Sciatic nerve (tissue), 2 donors: Measurements from ENCODE around the gene APH1A. TPM values are rescaled to one million over a fixed set of nuclear protein-coding genes. Genes with fewer than 3 reads are reported as not detected.
A peak's percentile ranks its signal among the peaks of the same experiment; 100 is the strongest.
"Not testable (repeated sequence)": the region's sequence is repeated elsewhere in the genome, so short reads cannot be mapped to it uniquely, and the experiment has no call there.

Source experiments
- ATAC-seq: fragments of 200-7000 bp; cut with Tn5 transposase; one replicate; pipeline ENCODE4 v1.9.1; 2020; ENCODE audit warnings: mild to moderate bottlenecking, moderate library complexity
- DNase-seq: peaks from one replicate; pipeline ENCODE4 v3.0.0-alpha.2; 2020; ENCODE audit warnings: low spot score
- intact Hi-C: fragments of 100-400 bp; cut with DNase I; formaldehyde crosslinking; loops from one replicate; pipeline ENCODE4 v1.14.2; 2022
- total RNA-seq: library from RNA; stranded (reverse); fragmentation: NEBNext Ultra II Directional; extraction: Animal tissue kit (Norgen Biotek cat#: 25700); gene quantifications from one replicate; pipeline ENCODE4 v1.2.1, GENCODE V29; 2021
- donor health status: DM: no; HTN: no; CAD: no.
- donor health status: DM: no; HTN: no; CAD: no.

APH1A gene
- total RNA-seq, 1 donor from 2014 or later, result 87.4 TPM

DNA sequence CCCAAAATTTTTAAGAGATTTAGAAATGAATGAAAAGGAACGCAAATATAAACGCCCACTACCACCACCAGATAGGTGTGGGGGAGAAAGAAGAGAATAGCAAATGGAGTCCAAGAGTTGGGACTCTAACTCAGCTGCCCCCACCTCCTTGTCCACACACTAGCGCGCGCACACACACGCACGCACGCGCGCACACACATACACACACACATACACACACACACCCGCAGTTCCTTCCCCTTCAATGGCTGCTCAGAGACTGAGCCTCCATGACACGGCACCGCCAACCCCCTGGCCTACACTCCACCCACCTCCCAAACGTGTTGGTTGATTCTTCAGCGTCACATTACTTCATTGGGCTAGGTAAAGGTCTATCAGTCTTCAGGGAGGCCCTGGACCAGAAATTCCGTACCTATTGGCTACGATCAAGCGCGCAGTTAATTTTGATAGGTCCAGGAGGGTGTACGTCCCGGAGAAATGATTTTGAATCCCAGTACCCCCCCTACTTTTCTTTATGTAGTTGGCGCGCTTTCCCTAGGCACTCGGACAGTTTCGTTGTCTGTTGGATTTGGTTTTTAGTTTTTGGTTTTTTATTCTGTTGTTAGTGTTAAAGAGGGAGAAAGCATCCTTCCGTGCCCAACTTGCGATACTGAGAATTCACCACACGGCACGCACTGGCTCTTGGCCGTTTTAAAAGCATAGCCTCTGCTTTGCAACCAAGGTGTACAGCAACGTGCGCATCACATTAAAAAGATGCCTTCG is 32.8 kb downstream of the APH1A start, which contains the start of gene ANP32E:
Gene ANP32E, minus strand, starts transcription at position 261 of the 762 bp plus-strand sequence. CDS start 326 bp downstream, outside the sequence.
- peak; percentile 98 for ATAC-seq
- intact Hi-C loops, result no loop called here
- peak; percentile 95 for DNase-seq

DNA sequence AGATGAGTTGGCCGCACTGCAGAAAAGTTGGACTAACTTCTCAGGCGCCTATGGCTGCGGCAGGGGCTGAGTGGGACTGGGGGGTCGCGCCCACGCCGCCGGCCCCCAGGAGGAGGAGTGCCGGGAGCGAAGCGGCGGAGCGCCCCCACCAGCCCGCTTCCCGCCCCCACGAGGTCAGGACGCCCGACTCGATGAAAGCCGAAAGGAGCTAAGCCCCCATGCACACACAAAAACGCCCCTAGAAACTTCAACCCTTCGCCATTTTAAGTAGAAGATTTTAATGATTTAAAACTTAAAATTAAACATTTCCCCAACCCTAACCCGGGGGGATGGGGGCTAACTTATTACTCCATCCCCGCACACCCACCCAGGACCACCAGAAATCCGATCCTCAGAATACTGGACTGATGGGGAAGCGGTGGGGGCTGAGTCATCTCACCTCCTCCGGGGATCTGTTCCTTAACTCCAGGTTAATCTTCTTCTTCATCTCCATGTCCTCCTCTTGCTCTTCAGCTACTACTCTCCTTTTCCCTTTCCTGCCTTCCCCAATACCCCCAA is 33.4 kb downstream of the APH1A start:
- ATAC-seq (peak; percentile 1), DNase-seq (peak; percentile 70)
- intact Hi-C loops, result no loop called here

DNA sequence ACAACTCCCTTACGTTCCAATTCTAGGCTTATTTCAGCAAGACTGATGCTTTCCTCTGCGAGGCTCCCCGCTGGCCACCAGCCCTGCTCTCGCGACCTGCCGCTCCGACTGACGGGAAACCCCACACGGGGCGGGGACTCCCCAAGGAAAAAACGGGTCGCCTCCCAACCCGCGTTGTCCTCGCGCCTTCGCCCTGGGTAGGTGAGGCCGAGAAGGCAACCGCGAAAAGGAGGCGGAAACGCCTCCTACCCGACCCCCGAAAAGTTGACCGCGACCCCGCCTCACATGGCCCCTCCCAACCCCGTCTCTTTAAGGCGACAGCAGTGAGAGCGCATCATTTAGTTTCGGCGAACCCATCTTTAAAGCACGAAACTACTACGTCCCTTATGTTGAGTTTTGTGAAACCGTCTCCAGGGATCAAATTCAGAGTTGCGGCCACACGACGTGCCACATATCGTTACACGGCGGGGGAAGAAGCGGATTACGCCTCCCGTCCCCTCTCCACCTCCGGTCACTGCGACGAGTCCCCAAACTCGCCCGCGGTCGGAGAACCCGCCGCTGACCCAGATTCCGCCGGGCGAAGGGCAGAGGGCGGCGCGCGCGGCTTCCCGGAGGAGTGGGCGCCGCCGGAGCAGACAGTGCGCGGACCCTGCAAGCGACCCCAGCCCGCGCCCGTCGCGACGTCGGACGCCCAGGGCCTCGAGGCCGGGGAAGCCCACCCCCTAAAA is 34.1 kb downstream of the APH1A start:
- ATAC-seq (peak; percentile 74), DNase-seq (peak; percentile 90)
- intact Hi-C loops, result no loop called here

DNA sequence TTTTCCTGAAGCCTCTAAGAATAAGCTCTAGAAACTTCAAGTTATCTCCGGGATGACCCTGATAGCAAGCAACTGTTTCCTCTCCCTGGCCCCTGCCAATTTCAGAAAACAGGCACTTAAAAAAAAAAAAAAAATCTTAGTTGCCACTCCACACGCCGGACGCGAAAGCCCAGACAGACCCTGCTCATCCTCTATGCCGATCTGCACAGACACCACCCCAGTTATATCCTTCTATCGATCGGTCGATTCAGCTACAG is 34.6 kb downstream of the APH1A start:
- intact Hi-C loops, result no loop called here
- peak; percentile 29 for ATAC-seq
- no peak for DNase-seq

DNA sequence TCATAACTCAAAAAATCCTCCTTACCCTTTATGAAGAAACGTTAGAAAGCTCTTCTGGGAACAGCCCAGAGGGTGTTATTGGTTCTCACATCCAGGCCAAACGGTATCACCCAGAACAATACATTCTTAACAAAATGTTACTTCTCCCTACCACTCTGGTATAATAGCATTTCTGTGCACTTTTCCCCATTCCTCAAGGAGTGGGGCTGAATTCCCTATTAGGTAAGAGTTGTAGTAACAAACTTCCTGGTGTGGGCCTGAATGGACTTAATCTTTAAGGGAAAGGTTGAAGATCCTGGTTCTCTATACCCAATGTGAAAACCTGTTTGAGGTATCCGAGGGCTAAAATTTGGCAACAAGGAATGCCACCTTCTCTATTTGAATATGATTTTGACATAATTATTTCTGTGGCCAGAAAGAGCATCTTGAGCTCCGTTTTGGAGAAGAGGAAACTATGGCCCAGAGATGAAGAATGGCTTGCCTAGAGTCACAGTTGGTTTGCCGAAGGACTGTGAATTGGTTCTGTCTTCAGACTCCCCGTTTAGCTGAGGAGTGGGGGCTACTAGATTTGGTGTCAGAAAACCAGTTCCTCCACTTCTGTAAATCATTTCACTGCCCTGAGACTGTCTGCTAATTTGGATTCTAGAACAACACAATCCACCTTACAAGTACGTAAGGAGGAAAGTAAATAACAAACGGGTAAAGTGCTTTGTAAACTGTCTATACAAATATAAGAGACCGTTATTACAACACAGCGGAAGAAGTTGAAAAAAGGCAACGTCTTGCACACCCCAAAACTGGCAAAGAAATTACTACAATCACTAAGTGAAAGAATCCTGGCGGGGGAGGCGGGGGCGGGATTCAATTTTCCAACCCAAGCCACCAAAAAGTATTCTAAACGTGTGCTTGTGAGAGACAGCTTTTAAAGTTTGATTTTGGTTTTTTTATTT is 35.2 kb downstream of the APH1A start:
- no peak for DNase-seq
- intact Hi-C loops, result no loop called here
- no peak for ATAC-seq

DNA sequence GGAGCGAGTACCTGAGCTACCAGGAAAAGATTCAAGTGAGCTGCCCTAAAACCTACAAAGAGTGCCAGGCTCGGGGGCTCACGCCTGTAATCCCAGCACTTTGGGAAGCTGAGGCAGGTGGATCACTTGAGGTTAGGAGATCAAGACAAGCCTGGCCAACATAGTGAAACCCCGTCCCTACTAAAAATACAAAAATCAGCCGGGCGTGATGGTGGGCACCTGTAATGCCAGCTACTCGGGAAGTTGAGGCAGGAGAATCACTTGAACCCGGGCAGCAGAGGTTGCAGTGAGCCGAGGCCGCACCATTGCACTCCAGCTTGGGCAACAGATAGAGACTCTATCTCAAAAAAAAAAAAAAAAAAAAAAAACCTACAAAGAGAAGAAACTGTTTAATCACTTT is 35.9 kb downstream of the APH1A start:
- DNase-seq, ATAC-seq, intact Hi-C loops: not testable (repeated sequence)

DNA sequence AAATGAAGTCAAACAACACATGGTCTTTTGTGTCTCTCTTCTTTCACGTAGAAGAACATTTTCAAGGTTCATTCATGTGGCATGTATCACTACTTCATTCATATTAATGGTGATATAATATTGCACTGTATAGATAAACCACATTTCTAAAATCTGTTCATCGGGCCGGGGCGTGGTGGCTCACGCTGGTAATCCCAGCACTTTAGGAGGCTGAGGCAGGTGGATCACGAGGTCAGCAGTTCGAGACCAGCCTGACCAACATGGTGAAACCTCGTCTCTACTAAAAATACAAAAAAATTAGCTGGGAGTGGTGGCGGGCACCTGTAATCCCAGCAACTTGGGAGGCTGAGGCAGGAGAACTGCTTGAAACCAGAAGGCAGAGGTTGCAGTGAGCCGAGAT is 40.6 kb downstream of the APH1A start:
- not testable (repeated sequence) for DNase-seq, ATAC-seq

DNA sequence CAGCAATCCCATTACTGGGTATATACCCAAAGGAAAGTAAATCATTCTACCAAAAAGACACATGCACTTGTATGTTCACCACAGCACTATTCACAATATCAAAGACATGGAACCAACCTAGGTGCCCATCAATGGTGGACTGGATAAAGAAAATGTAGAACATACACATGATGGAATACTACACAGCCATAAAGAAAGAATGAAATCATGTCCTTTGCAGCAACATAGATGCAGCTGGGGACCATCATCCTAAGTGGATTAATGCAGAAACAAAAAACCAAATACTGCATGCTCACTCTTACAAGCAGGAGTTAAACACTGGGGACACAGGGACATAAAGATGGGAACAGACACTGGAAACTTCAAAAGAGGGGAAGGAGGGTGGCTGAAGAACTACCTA is 41.6 kb downstream of the APH1A start:
- ATAC-seq (no peak), DNase-seq (no peak)
- intact Hi-C loops, result no loop called here

More for the DNA sequence above, 40.6 kb downstream of the APH1A start:
- intact Hi-C loops, result not testable (repeated sequence)

DNA sequence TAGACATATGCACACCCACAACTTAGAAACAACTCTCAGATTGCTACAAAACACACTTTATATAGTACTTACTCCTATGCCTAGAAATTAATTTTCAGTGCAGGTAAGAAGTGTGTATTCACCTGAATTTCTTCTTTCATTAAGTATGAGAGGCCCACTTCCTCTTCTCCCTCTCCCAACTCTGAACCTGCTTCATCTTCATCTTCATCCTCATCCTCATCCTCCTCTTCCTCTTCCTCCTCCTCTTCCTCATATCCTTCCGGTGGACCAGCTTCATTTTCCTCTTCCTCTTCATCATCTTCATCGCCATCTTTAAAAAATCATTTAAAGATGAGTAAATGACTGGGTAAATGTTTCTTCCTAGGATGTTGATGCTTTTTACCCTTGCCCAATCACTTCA is 42.3 kb downstream of the APH1A start:
- intact Hi-C loops, result no loop called here
- DNase-seq, result no peak
- ATAC-seq, result no peak

DNA sequence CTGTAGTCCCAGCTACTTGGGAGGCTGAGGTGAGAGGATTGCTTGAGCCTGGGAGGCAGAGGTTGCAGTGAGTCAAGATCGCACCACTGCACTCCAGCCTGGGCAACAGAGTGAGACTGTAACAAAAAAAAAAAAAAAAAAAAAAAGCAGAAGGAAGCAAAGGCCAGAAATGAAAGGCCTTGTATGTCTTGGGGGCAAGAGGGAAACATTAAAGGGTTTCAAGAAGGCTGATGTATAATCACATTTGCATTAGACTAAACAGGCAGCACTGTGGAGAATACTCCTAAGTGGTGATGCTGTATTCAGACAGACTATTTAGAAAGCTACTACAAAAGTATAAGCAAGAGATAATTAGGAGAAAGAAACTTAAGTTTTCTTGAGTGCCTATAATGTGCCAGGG is 43.3 kb downstream of the APH1A start:
- no peak for DNase-seq
- intact Hi-C loops, result no loop called here
- ATAC-seq, result no peak

DNA sequence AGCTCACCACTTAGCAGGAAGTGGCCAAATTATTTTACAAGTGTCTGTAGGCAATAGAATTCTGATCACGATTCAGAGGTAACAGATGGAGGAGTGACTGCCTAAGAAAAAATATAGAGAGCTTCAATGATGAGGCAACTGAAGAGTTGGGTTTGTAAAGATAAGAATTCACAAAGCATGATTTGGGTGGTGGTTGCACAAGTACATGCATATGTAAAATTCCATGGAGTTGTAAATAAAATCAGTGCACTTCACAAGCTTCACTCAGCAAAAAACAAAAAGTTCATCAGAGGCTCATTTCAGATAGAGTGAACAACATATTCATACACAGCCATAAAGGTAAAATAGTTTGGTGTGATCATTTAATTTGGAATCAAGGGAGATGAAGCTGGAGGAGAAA is 43.8 kb downstream of the APH1A start:
- ATAC-seq, result no peak
- DNase-seq, result no peak
- intact Hi-C loops, result no loop called here

DNA sequence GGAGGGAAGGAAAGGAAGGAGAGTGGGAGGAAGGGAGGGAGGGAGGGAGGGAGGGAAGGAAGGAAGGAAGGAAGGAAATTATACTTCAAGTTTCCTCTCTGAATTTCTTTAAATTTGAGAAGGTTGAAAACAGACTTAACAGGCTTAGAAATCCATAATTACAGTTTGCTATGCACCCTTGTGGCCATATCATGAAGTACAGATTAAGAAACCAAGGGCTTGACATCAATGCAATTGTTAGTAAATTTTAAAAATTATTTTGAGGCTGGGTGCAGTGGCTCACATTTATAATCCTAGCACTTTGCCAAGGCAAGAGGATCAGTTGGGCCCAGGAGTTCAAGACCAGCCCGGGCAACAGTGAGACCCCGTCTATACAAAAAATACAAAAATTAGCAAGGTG is 47.3 kb downstream of the APH1A start:
- ATAC-seq, result no peak
- intact Hi-C loops, result no loop called here

DNA sequence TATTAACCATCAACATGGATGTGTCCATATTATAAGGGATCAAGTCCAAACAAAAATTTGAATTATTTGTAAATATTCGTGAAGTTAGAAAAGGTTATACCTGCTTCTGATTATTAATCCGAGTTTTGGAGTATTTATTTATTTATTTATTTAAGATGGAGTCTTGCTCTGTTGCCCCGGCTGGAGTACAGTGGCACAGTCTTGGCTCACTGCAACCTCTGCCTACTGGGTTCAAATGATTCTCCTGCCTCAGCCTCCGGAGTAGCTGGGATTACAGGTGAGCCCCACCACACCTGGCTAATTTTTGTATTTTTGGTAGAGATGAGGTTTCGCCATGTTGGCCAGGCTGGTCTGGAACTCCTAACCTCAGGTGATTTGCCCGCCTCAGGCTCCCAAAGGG is 53.0 kb downstream of the APH1A start:
- ATAC-seq, DNase-seq, intact Hi-C loops: not testable (repeated sequence)

More for the DNA sequence above, 47.3 kb downstream of the APH1A start:
- DNase-seq, result no peak

Other genes with a start within 250 kb of the APH1A start
- gene VPS45, start 201.2 kb downstream of the APH1A start, total RNA-seq, result 44.1 TPM
- gene PLEKHO1, start 119.1 kb downstream of the APH1A start, total RNA-seq, result 53.4 TPM
- 40.6 TPM for gene ANP32E, start 32.9 kb downstream of the APH1A start, total RNA-seq
- 0.71 TPM for gene CA14, start 11.2 kb downstream of the APH1A start, total RNA-seq
- 9.2 TPM for gene C1orf54, start 3.8 kb upstream of the APH1A start, total RNA-seq
- gene CIART, start 13.5 kb upstream of the APH1A start, total RNA-seq, result 5.7 TPM
- 52.7 TPM for gene MRPS21, start 24.8 kb upstream of the APH1A start, total RNA-seq
- 88.2 TPM for gene PRPF3, start 52.5 kb upstream of the APH1A start, total RNA-seq
- 42.8 TPM for gene RPRD2, start 95.1 kb upstream of the APH1A start, total RNA-seq
- 22.4 TPM for gene TARS2, start 218.4 kb upstream of the APH1A start, total RNA-seq
- 19.7 TPM for gene ECM1, start 239.1 kb upstream of the APH1A start, total RNA-seq
- not detected for gene FALEC, start 246.7 kb upstream of the APH1A start, total RNA-seq